HEK293 (cell line): ENCODE results near the gene FAF2.

Experiments
- CTCF ChIA-PET: fragments of 350-600 bp; formaldehyde crosslinking; extraction: SDS; loops from one replicate; lab custom pipeline; 2021; ENCODE audit warnings: antibody characterized with exemption; lab: Yijun Ruan, JAX
- POLR2A ChIA-PET: fragments of 300-600 bp; formaldehyde crosslinking; extraction: SDS; loops from one replicate; lab custom pipeline; 2020; ENCODE audit warnings: antibody characterized with exemption, inconsistent platforms; lab: Yijun Ruan, JAX
- H3K27ac ChIP-seq: fragments of 200-500 bp; sonication (Bioruptor generic); 2 replicates; pipeline ENCODE4 v1.5.1; 2014; ENCODE audit warnings: low read depth, low read length, control low read depth, inconsistent platforms; ENCODE audit errors: extremely low read depth
- H3K36me3 ChIP-seq, 2 experiments: fragments of 200-500 bp in 1 of 2; sonication (Bioruptor generic) in 1 of 2; 1 replicate in 1 of 2; 2 replicates in 1 of 2; pipeline ENCODE4 v1.5.1; 2014 to 2017; ENCODE audit warnings: inconsistent platforms in 2 of 2, low read length in 2 of 2; ENCODE audit not compliant: control insufficient read depth in 2 of 2, insufficient read depth in 1 of 2
- H3K4me1 ChIP-seq: fragments of 200-500 bp; sonication (Bioruptor generic); 2 replicates; pipeline ENCODE4 v1.5.1; 2014; ENCODE audit warnings: mild to moderate bottlenecking, low read length, inconsistent platforms; ENCODE audit not compliant: control insufficient read depth, insufficient read depth
- H3K4me3 ChIP-seq: 2 replicates; pipeline ENCODE4 v1.5.1; 2011; ENCODE audit warnings: low read depth, mild to moderate bottlenecking, control low read depth, low read length, moderate library complexity
- H3K9me3 ChIP-seq: fragments of 200-500 bp; sonication (Bioruptor generic); 2 replicates; pipeline ENCODE4 v1.5.1; 2014; ENCODE audit warnings: low read depth, low read length, inconsistent platforms; ENCODE audit not compliant: control insufficient read depth, insufficient read depth
- GLI4 ChIP-seq: fragments of 450-650 bp; formaldehyde crosslinking; IDR thresholded peaks from 2 replicates; pipeline ENCODE4 v1.5.1; 2016; ENCODE audit warnings: missing biosample characterization, missing genetic modification characterization
- GLIS1 ChIP-seq: fragments of 450-650 bp; formaldehyde crosslinking; IDR thresholded peaks from 2 replicates; pipeline ENCODE4 v1.5.1; 2016; ENCODE audit warnings: missing biosample characterization, missing genetic modification characterization
- GLIS2 ChIP-seq: fragments of 450-650 bp; formaldehyde crosslinking; IDR thresholded peaks from 2 replicates; pipeline ENCODE4 v1.5.1; 2016; ENCODE audit warnings: missing biosample characterization, missing genetic modification characterization
- MEIS1 ChIP-seq: sonication (generic); formaldehyde crosslinking; IDR thresholded peaks from 2 replicates; pipeline ENCODE4 v1.8.1; 2022; ENCODE audit warnings: missing genetic modification reagents, mild to moderate bottlenecking, borderline replicate concordance
- SP7 ChIP-seq: fragments of 450-650 bp; formaldehyde crosslinking; IDR thresholded peaks from 2 replicates; pipeline ENCODE4 v1.5.1; 2016; ENCODE audit warnings: missing biosample characterization, missing genetic modification characterization
- ZBTB48 ChIP-seq: fragments of 450-650 bp; formaldehyde crosslinking; IDR thresholded peaks from 2 replicates; pipeline ENCODE4 v1.5.1; 2016; ENCODE audit warnings: missing biosample characterization, missing genetic modification characterization
- ZFP3 ChIP-seq: fragments of 450-650 bp; formaldehyde crosslinking; IDR thresholded peaks from 2 replicates; pipeline ENCODE4 v1.5.1; 2016; ENCODE audit warnings: low read depth, missing biosample characterization, missing genetic modification characterization
- ZFP69B ChIP-seq: fragments of 450-650 bp; formaldehyde crosslinking; IDR thresholded peaks from 2 replicates; pipeline ENCODE4 v1.5.1; 2016; ENCODE audit warnings: missing biosample characterization, missing genetic modification characterization
- ZNF16 ChIP-seq: fragments of 450-650 bp; formaldehyde crosslinking; IDR thresholded peaks from 2 replicates; pipeline ENCODE4 v1.5.1; 2016; ENCODE audit warnings: low read depth, missing biosample characterization, missing genetic modification characterization
- ZNF549 ChIP-seq: fragments of 450-650 bp; IDR thresholded peaks from 2 replicates; pipeline ENCODE4 v1.5.1; 2018; ENCODE audit warnings: missing biosample characterization, missing genetic modification characterization, mild to moderate bottlenecking, inconsistent platforms, moderate library complexity
- ZNF585B ChIP-seq: fragments of 450-650 bp; formaldehyde crosslinking; IDR thresholded peaks from 2 replicates; pipeline ENCODE4 v1.5.1; 2016; ENCODE audit warnings: missing biosample characterization, missing genetic modification characterization
- ZNF621 ChIP-seq: fragments of 450-650 bp; formaldehyde crosslinking; IDR thresholded peaks from 2 replicates; pipeline ENCODE4 v1.5.1; 2017; ENCODE audit warnings: missing biosample characterization, missing genetic modification characterization
- ZNF776 ChIP-seq: fragments of 450-650 bp; formaldehyde crosslinking; IDR thresholded peaks from 2 replicates; pipeline ENCODE4 v1.5.0; 2017; ENCODE audit warnings: missing biosample characterization, missing genetic modification characterization, borderline replicate concordance
- TF ChIP-seq, protein P1 (sequence below): fragments of 450-650 bp; formaldehyde crosslinking; IDR thresholded peaks from 2 replicates; pipeline ENCODE4 v1.5.1; 2016; ENCODE audit warnings: missing biosample characterization, missing genetic modification characterization
- TF ChIP-seq, protein P2 (sequence below): fragments of 450-650 bp; formaldehyde crosslinking; IDR thresholded peaks from 2 replicates; pipeline ENCODE4 v1.5.1; 2016; ENCODE audit warnings: missing biosample characterization, missing genetic modification characterization
- TF ChIP-seq, protein P3 (sequence below): fragments of 450-650 bp; formaldehyde crosslinking; IDR thresholded peaks from 2 replicates; pipeline ENCODE4 v1.5.1; 2016; ENCODE audit warnings: missing biosample characterization, missing genetic modification characterization, low read depth

Gene FAF2

DNA sequence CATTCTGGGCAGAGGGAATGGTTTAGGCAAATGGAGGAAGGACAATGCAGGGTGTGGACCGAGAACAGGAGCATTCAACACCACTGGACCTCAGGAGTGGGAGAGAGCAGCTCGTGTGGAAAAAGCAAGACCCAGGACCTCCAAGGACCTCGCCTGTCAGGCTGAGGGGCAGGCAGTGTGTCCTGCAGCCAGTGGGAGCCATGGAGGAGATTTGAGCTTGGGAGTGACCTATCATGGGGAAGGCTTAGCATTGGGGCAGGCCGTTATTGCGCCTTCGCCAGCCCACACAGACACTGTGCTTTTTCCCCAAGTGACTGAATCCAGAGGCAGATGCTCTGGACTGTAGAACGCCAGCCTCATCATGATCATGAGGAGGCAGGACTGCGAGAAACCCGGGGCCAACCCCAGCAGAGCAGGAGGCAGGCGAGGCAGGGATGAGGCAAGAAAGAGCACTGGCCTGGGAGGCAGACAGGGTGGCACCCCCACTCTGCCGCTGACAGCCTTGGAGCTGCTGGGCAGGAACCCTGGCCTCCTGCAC is 104.2 kb downstream of the FAF2 start:
- no peaks in the 10 kb centered on the region for H3K9me3 ChIP-seq
- H3K4me1 ChIP-seq, result no peaks in the 10 kb centered on the region
- ChIA-PET CTCF (interaction anchor here (0.8 kb wide), 1 partner anchor 21 kb away, joined by 3 read pairs; no protein-coding TSS in a partner anchor), POLR2A (no interaction called here)
- TF ChIP-seq ZNF549 (tag by site-specific recombination) (no peak), ZFP3 (tag by site-specific recombination) (no peak), ZNF16 (tag by site-specific recombination) (peak; percentile 80), GLI4 (tag by site-specific recombination) (no peak), ZNF776 (tag by site-specific recombination) (no peak), MEIS1 (CRISPR knock-in tag) (no peak), ZNF621 (tag by site-specific recombination) (no peak)
- TF ChIP-seq, protein P1, sequence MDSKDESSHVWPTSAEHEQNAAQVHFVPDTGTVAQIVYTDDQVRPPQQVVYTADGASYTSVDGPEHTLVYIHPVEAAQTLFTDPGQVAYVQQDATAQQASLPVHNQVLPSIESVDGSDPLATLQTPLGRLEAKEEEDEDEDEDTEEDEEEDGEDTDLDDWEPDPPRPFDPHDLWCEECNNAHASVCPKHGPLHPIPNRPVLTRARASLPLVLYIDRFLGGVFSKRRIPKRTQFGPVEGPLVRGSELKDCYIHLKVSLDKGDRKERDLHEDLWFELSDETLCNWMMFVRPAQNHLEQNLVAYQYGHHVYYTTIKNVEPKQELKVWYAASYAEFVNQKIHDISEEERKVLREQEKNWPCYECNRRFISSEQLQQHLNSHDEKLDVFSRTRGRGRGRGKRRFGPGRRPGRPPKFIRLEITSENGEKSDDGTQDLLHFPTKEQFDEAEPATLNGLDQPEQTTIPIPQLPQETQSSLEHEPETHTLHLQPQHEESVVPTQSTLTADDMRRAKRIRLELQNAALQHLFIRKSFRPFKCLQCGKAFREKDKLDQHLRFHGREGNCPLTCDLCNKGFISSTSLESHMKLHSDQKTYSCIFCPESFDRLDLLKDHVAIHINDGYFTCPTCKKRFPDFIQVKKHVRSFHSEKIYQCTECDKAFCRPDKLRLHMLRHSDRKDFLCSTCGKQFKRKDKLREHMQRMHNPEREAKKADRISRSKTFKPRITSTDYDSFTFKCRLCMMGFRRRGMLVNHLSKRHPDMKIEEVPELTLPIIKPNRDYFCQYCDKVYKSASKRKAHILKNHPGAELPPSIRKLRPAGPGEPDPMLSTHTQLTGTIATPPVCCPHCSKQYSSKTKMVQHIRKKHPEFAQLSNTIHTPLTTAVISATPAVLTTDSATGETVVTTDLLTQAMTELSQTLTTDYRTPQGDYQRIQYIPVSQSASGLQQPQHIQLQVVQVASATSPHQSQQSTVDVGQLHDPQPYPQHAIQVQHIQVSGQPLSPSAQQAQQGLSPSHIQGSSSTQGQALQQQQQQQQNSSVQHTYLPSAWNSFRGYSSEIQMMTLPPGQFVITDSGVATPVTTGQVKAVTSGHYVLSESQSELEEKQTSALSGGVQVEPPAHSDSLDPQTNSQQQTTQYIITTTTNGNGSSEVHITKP (tag by site-specific recombination), result no peak
- no peaks in the 10 kb centered on the region; a peak in 1 of 3 replicates for H3K36me3 ChIP-seq
- no peak overlapping the region for H3K27ac ChIP-seq
- H3K4me3 ChIP-seq, result no peak overlapping the region

DNA sequence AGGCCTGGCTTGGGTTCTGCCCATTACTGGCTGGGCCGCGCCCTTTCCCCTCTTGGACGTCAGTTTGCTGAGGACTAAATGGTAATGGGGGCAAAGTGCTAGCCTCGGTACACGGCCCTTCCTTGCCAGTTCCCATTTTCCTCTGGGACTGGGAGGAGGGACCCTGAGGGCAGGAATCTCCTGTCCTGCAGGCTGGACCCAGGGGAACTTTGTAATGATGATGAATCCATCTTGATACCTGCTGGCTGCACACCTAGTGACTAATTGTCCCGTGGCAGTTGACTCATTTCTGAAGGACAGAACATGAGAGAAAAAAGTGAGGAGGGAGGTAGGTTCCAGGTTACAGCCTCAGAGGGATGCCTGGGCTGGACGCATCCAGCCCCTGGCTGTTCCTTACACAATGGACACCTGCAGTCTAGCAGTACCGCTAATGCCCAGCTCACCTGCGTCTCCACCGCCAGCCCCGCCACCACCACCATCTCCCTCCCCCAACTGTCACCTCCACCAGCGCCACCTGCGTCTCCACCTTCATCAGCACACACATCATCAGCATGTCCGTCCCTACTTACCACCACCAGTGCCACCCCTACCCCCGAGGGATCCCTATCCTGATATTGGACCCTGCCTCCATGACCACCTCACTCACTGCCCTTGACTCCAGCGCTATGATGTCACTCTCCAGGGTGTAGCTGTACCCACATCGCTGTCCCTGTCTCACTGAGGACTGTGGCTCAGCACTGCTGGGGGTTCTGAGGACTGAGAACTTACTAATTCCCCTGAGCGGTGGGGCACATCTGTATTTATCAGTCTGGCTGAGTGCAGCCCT is 105.3 kb downstream of the FAF2 start:
- Histone ChIP-seq H3K36me3 (no peaks in the 10 kb centered on the region; a peak in 1 of 3 replicates), H3K4me3 (no peak overlapping the region), H3K27ac (no peak overlapping the region), H3K4me1 (no peaks in the 10 kb centered on the region)
- ChIA-PET CTCF (interaction anchor here (0.6 kb wide), 2 partner anchors 68 to 1723 kb away, joined by 4 read pairs; no protein-coding TSS in a partner anchor), POLR2A (interaction anchor here (1.3 kb wide), 1 partner anchor 10 kb away, joined by 6 read pairs; no protein-coding TSS in a partner anchor)
- TF ChIP-seq GLI4 (tag by site-specific recombination) (no peak), ZNF585B (no peak), GLIS1 (tag by site-specific recombination) (peak; percentile 83; the same call in 1 of the 2 replicates), SP7 (0 out of 2 replicates have a peak, but pooled peaks have one; percentile 25), ZBTB48 (0 out of 2 replicates have a peak, but pooled peaks have one; percentile 15), ZFP69B (tag by site-specific recombination) (no peak), GLIS2 (peak; percentile 58)
- TF ChIP-seq, protein P2, sequence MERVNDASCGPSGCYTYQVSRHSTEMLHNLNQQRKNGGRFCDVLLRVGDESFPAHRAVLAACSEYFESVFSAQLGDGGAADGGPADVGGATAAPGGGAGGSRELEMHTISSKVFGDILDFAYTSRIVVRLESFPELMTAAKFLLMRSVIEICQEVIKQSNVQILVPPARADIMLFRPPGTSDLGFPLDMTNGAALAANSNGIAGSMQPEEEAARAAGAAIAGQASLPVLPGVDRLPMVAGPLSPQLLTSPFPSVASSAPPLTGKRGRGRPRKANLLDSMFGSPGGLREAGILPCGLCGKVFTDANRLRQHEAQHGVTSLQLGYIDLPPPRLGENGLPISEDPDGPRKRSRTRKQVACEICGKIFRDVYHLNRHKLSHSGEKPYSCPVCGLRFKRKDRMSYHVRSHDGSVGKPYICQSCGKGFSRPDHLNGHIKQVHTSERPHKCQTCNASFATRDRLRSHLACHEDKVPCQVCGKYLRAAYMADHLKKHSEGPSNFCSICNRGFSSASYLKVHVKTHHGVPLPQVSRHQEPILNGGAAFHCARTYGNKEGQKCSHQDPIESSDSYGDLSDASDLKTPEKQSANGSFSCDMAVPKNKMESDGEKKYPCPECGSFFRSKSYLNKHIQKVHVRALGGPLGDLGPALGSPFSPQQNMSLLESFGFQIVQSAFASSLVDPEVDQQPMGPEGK, result no peak
- TF ChIP-seq, protein P3, sequence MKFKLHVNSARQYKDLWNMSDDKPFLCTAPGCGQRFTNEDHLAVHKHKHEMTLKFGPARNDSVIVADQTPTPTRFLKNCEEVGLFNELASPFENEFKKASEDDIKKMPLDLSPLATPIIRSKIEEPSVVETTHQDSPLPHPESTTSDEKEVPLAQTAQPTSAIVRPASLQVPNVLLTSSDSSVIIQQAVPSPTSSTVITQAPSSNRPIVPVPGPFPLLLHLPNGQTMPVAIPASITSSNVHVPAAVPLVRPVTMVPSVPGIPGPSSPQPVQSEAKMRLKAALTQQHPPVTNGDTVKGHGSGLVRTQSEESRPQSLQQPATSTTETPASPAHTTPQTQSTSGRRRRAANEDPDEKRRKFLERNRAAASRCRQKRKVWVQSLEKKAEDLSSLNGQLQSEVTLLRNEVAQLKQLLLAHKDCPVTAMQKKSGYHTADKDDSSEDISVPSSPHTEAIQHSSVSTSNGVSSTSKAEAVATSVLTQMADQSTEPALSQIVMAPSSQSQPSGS, result 0 out of 2 replicates have a peak, but pooled peaks have one; percentile 13
- TF ChIP-seq, all 188 proteins: peak for 5
- no peaks in the 10 kb centered on the region for H3K9me3 ChIP-seq
